Tibial artery (tissue), 4 donors: Measurements from ENCODE around the gene SIAH3.

ENCODE experiments used
- DNase-seq, 2 donors: peaks; one replicate each; pipeline ENCODE4 v3.0.0-alpha.2; 2019
- H3K27ac ChIP-seq, 2 donors: fragments of 200-600 bp; sonication (generic) in 1 of 2; 1 replicate in 1 of 2; 2 replicates in 1 of 2; pipeline ENCODE4 v1.5.1; 2018 to 2019; ENCODE audit warnings: mild to moderate bottlenecking in 1 of 2
- H3K27me3 ChIP-seq, 2 donors: fragments of 200-600 bp; sonication (generic) in 1 of 2; one replicate each; pipeline versions ENCODE4 v1.5.1 to v1.6.0; 2016 to 2019
- H3K36me3 ChIP-seq, 3 donors: fragments of 200-600 bp; sonication (generic) in 2 of 3; one replicate each; pipeline ENCODE4 v1.5.1; 2016 to 2019; ENCODE audit warnings: mild to moderate bottlenecking in 2 of 3
- H3K4me1 ChIP-seq, 4 donors: fragments of 200-600 bp; sonication (generic) in 2 of 4; 1 replicate in 3 of 4; 2 replicates in 1 of 4; pipeline ENCODE4 v1.5.1; 2016 to 2019
- H3K4me3 ChIP-seq, 2 donors: fragments of 200-600 bp; sonication (generic) in 1 of 2; 1 replicate in 1 of 2; 2 replicates in 1 of 2; pipeline ENCODE4 v1.5.1; 2018 to 2019; ENCODE audit warnings: mild to moderate bottlenecking in 2 of 2
- H3K9me3 ChIP-seq, 3 donors: fragments of 200-600 bp; sonication (generic) in 1 of 3; one replicate each; pipeline ENCODE4 v1.5.1; 2016 to 2019
- CTCF ChIP-seq, 2 experiments: fragments of 200-600 bp in 1 of 2; fragments of 450-650 bp in 1 of 2; IDR thresholded peaks; one replicate each; pipeline ENCODE4 v1.5.1; 2017 to 2019; ENCODE audit warnings: antibody characterized with exemption in 2 of 2, mild to moderate bottlenecking in 1 of 2, moderate library complexity in 1 of 2
- intact Hi-C: fragments of 100-400 bp; cut with DNase I; formaldehyde crosslinking; loops from one replicate; pipeline ENCODE4 v1.15.0; 2023; ENCODE audit warnings: low total_unique reads

The SIAH3 gene

GRCh38 chr13:45830121-45830520 is 21.4 kb downstream of the SIAH3 start:
- intact Hi-C loops, result no loop called here
- DNase-seq, result no peak
- H3K4me3 ChIP-seq, result no peak overlapping the region
- H3K4me1 ChIP-seq, result peaks cover 0 to 21% (median 10%) of the 10 kb centered on the region in 4 donors
- no peaks in the 10 kb centered on the region for H3K9me3 ChIP-seq
- H3K27ac ChIP-seq, result no peak overlapping the region
- no peaks in the 10 kb centered on the region for H3K27me3 ChIP-seq
- no peaks in the 10 kb centered on the region for H3K36me3 ChIP-seq
- no peak for TF ChIP-seq CTCF (IDR thresholded peaks at IDR 0.05)

GRCh38 chr13:45828256-45828968 is 23.1 kb downstream of the SIAH3 start:
- H3K27ac ChIP-seq, result no peak overlapping the region
- peaks cover 0 to 13% (median 7%) of the 10 kb centered on the region in 4 donors for H3K4me1 ChIP-seq
- intact Hi-C loops, result no loop called here
- no peak overlapping the region for H3K4me3 ChIP-seq
- H3K36me3 ChIP-seq, result no peaks in the 10 kb centered on the region
- TF ChIP-seq CTCF (IDR thresholded peaks at IDR 0.05), result no peak
- H3K9me3 ChIP-seq, result no peaks in the 10 kb centered on the region
- no peak for DNase-seq
- H3K27me3 ChIP-seq, result no peaks in the 10 kb centered on the region

GRCh38 chr13:45827318-45827717 is 24.2 kb downstream of the SIAH3 start:
- Histone ChIP-seq H3K36me3 (no peaks in the 10 kb centered on the region), H3K4me3 (no peak overlapping the region), H3K4me1 (peaks cover 0 to 13% (median 7%) of the 10 kb centered on the region in 4 donors), H3K27me3 (no peaks in the 10 kb centered on the region), H3K27ac (no peak overlapping the region), H3K9me3 (no peaks in the 10 kb centered on the region)
- intact Hi-C loops, result no loop called here
- DNase-seq, result no peak
- no peak for TF ChIP-seq CTCF (IDR thresholded peaks at IDR 0.05)

GRCh38 chr13:45826731-45827130 is 24.8 kb downstream of the SIAH3 start:
- no peak for TF ChIP-seq CTCF (IDR thresholded peaks at IDR 0.05)
- H3K9me3 ChIP-seq, result no peaks in the 10 kb centered on the region
- intact Hi-C loops, result no loop called here
- H3K27ac ChIP-seq, result no peak overlapping the region
- no peaks in the 10 kb centered on the region for H3K27me3 ChIP-seq
- peaks cover 0 to 13% (median 7%) of the 10 kb centered on the region in 4 donors for H3K4me1 ChIP-seq
- H3K36me3 ChIP-seq, result no peaks in the 10 kb centered on the region
- DNase-seq, result no peak
- H3K4me3 ChIP-seq, result no peak overlapping the region

GRCh38 chr13:45825387-45825650 is 26.2 kb downstream of the SIAH3 start:
- Histone ChIP-seq H3K27ac (no peak overlapping the region), H3K9me3 (no peaks in the 10 kb centered on the region), H3K4me1 (peaks cover 0 to 13% (median 7%) of the 10 kb centered on the region in 4 donors), H3K4me3 (no peak overlapping the region), H3K36me3 (no peaks in the 10 kb centered on the region), H3K27me3 (no peaks in the 10 kb centered on the region)
- DNase-seq, result no peak
- no peak for TF ChIP-seq CTCF (IDR thresholded peaks at IDR 0.05)
- intact Hi-C loops, result no loop called here

GRCh38 chr13:45823583-45823982 is 28.0 kb downstream of the SIAH3 start:
- intact Hi-C loops, result no loop called here
- DNase-seq, result no peak
- no peak for TF ChIP-seq CTCF (IDR thresholded peaks at IDR 0.05)
- Histone ChIP-seq H3K27me3 (no peaks in the 10 kb centered on the region), H3K36me3 (no peaks in the 10 kb centered on the region), H3K4me1 (peaks cover 0 to 13% (median 7%) of the 10 kb centered on the region in 4 donors), H3K9me3 (no peaks in the 10 kb centered on the region), H3K4me3 (no peak overlapping the region), H3K27ac (no peak overlapping the region)
